ENCODE results near the gene ZFAND2A. TPM values are rescaled to one million over a fixed set of nuclear protein-coding genes. Genes with fewer than 3 reads are reported as not detected.

The ZFAND2A gene
- total RNA-seq, 1 experiment from 2014 or later, result 70.3 TPM

GRCh38 chr7:1106793-1107421 is 53.1 kb downstream of the ZFAND2A start:
- DNase-seq (ENCODE audit: low spot score), result no peak

GRCh38 chr7:1106063-1106792 is 53.8 kb downstream of the ZFAND2A start:
- no peak for DNase-seq (ENCODE audit: low spot score)

- DNase-seq (ENCODE audit: low spot score), result no peak
Measured at GRCh38 chr7:1105189-1105588, 54.8 kb downstream of the ZFAND2A start.

- DNase-seq (ENCODE audit: low spot score), result no peak
Measured at GRCh38 chr7:1104516-1105179, 55.3 kb downstream of the ZFAND2A start.

GRCh38 chr7:1103789-1104515 is 56.0 kb downstream of the ZFAND2A start:
- no peak for DNase-seq (ENCODE audit: low spot score)

GRCh38 chr7:1103009-1103788 is 56.8 kb downstream of the ZFAND2A start:
- DNase-seq (ENCODE audit: low spot score), result no peak

Other genes with a start within 250 kb of the ZFAND2A start
- 33.3 and 46.8 TPM in 2 replicates for gene ADAP1, start 205.5 kb downstream of the ZFAND2A start, total RNA-seq (2014; rRNA removed; shearing (Covaris generic))
- 5.2 and 8.8 TPM in 2 replicates for gene COX19, start 184.6 kb downstream of the ZFAND2A start, total RNA-seq (2014; rRNA removed; shearing (Covaris generic))
- not detected in 2 replicates for gene CYP2W1, start 177.0 kb downstream of the ZFAND2A start, total RNA-seq (2014; rRNA removed; shearing (Covaris generic))
- 1.1 and 1.6 TPM in 2 replicates for gene GPR146, start 115.7 kb downstream of the ZFAND2A start, total RNA-seq (2014; rRNA removed; shearing (Covaris generic))
- gene GPER1, start 72.1 kb downstream of the ZFAND2A start, total RNA-seq (2014; rRNA removed; shearing (Covaris generic)), result 7.3 and 12.1 TPM in 2 replicates
- not detected in 2 replicates for gene UNCX, start 72.7 kb upstream of the ZFAND2A start, total RNA-seq (2014; rRNA removed; shearing (Covaris generic))